GM21390 (cell line): Measurements from ENCODE around the gene LYSMD3.
A peak's percentile ranks its signal among the peaks of the same experiment; 100 is the strongest.

Source experiments
- ATAC-seq: cut with Tn5 transposase; IDR thresholded peaks from one replicate; pipeline ENCODE4 v1.9.1; 2021; ENCODE audit not compliant: unreplicated experiment

The LYSMD3 gene

DNA sequence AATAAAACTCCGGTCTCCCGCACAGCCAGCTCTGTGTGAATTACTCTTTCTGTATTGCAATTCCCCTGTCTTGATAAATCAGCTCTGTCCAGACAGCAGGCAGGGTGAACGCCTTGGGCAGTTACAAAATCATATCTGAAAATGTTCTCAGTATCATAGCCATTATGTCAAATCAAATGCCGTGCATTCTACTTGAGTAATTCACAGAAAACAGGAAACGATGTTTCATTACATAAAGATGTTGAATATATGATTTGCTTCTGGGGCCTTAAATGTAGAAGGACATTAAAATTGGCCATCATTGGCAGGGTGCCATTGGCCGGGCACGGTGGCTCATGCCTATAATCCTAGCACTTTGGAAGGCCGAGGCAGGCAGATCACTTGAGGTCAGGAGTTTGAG is 46.2 kb downstream of the LYSMD3 start:
- no peak for ATAC-seq

DNA sequence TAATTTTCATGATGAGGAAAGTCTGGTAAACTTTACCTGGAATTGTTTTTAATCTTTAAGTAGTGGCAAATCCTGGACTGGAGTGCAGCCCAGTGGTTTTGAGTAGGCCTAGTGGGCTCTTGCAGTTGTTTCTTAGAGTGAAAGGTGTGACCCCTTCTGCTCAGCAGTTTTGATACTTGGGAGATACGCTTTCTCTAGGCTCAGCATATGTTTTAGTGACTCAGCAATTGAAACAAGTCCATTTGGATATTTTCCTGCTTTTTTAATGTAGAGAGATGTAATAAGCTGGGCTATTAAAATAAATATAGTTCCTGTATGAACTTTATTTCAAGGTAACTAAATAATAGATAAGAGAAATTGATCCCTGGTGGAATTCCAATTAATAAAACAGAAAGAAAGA is 48.7 kb downstream of the LYSMD3 start:
- no peak for ATAC-seq

DNA sequence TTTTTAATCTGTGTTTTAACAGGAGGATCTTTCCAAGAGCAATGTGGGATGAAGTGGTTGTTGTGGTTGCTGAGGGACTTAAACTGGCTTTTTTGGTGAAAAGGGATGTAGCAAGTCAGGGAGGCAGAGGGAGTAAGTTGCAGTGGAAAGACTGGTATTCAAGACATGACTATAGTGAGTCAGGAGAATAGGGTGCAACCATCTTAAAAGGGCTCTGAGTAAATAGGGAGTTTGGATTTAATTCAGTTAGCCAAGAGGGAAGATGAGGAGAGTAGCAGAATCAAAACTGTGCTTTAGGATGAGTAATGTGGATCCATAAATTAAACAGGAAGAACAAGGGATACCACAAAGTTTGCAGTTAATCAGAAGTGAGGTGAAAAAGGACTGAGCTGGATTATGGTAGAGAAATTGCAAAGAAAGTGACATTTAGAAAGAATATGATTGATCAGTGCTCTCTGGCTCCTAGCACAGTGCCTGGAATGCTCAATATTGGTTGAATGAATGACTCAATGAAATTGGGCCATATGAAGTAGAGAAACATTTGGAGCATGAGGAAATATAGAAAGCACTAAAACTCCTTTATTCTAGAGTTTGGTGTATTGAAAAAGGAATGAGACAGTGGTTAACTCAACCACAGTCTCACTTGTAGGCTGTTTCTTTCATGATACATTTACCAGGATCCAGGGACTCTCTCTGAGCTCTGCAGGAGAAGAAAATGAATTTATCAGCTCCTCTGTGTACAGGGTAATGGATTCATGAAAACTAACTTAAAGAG is 49.6 kb downstream of the LYSMD3 start:
- ATAC-seq, result no peak

DNA sequence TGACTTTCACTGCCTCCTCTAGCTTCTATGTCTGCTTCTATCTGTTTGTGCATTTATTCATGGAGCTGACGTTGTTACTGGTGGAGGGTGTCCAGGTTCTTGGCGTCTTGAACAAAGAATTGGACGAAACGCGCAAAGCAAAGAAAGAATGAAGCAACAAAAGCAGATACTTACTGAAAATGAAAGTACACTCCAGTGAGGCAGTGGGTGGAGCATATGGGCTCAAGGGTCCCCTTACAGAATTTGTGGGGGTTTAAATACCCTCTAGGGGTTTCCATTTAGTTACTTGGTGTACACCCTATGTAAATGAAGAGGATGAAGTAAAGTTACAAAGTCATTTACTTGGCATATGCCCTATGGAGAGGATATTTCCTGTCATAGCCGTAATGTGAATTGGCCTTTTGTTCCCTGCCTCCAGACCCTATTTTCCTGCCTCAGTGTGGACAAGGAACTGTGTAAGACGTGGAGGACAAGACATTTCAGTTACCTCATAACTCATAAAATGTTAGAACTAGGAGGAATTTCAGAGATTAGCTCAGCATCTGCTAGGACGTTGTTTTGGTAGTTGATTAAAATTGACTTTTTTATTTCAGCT is 51.7 kb downstream of the LYSMD3 start:
- ATAC-seq, result no peak

DNA sequence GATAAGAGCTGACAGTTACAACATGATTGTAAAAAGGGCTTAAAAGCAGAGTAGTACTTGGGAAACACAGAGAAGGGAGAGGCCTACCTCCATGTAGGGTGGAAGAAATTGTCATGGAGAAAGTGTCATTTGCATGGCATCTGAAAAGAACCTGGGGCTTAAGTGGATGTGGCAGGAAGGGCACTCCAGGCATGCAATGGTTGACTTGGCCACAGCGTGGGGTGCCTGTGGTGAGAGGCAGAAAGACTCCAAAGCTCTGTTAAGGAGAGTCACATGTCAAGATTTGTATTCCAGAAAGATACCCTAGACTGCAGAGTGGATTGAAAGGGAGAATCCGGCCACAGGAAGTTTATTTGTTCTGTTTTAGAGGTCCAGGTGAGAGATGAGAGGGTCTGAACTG is 52.3 kb downstream of the LYSMD3 start:
- no peak for ATAC-seq

DNA sequence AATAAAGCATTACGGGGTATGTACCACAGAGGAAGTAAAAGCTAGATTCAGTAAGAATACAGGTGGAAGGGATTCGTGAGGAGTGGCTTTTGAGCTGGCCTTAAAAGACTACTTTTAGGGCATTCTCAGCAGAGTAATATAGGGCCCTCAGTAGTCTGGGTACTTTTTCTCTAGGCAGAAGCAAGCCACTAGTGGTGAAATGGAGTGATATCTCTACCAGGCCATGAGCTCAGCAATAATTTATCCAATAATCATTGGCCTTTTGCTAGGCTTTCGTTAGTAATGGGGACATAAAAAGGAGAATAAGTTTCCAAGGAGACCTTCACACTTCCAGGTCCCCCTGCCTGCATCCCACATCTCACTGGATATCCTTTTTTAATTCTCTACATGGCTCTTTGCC is 53.0 kb downstream of the LYSMD3 start:
- ATAC-seq, result no peak

DNA sequence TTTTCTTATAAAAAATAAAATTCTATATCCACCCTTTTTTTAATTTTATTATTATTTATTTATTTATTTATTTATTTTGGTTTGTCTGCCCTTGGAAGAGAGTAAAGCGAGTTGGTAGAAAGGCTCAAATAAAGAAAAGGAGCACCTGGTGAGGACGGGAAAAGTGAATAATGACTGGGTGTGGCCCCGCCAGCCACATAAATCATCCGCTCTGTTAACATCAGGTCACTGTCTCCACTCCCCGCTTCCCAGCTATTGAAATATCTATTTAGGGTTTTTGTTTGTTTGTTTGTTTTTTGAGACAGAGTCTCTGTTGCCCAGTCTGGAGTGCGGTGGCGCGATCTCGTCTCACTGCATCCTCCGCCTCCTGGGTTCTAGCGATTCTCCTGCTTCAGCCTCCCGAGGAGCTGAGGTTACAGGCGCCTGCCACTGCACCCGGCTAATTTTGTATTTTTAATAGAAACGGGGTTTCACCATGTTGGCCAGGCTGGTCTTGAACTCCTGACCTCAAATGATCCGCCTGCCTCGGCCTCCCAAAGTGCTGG is 53.9 kb downstream of the LYSMD3 start:
- no peak for ATAC-seq

DNA sequence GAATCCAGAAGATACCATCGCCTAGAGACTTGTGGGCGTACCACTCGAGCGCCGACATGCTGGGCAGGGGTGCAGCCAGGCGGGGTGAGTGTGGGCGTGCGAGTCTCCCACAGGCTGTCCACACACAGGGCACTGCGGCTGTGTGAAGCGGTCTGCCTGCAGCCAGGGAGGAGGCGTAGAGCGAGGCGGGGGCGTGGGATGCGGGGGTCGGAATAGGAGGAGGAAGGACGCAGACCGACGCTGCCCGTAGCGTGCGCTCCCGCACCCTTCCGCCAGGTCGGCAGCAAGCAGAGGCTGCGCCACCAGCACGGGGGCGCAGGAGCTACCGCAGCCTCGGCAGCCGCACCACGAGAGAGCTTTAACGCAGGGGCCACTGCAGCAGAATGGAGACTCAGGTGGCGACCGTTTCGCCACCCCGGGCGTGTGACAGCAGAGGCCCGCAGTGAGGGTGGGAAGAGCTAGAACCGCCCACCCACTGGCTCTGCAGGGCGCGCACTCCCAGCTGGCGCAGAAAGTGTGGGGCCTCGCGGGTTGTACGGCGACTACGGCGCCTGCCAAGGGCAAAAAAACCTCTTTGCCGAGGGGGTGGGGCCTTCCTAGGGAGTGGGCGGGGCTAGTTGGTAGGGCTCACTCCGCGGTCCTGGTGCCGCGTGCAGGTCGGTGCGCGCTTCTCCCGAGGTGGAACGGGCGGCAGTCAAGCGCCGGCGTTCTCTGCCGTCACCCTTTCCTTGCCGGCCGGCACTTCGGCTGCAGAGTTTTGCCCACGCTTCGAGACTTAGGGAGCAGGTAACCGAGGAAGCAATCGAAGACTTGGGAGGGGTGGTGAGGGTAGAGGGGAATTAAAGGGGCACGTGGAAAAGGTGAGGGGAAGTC is 54.9 kb downstream of the LYSMD3 start, which contains the start of the genes MBLAC2 and POLR3G:
Gene MBLAC2, minus strand, starts transcription at position 537 of the 873 bp plus-strand sequence. Its CDS starts 479 bp downstream, at position 58.
Gene POLR3G, plus strand, starts transcription at position 630 of the 873 bp plus-strand sequence. CDS start 10,704 bp downstream, outside the sequence.
- ATAC-seq, result peak; percentile 87

DNA sequence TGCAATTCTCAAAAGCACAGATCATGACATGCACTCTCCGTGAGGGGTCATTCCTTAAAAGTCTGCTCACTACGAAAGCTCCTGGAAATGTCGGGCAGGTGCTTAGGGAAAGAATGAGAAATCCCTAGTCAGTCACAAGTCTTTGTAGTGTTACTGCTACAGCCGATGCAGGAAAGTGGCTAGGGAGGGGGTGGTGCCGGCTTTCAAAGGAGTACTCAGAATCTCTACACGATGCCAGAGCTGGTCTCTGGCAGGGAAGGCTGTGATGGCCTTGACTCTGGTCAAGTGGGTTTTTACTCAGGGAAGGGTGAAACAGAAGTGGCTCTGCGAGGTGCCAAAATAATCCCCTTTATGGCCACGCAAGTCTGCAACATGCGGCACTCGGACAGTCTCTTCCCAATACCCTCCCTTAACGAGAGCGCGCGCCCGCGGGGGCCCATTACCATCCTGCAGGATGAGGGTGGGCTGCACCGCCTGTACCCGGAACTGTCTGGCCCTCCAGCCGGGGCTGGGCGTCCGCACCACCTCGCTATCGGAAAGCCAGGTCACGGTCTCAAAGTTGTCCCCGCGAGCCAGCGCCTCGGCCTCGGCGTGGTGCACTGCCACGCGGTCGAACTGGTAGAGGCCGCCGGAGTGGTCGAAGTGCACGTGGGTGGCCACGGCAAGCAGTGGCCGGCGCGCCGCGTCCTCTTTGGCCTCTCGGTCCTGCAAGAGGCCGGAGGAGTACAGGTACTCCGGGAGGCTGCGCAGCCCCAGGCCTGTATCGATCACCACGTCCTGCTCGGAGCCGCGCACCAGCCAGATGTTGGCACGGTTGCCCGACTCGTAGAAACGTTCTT is 55.8 kb downstream of the LYSMD3 start:
- peak; percentile 19 for ATAC-seq

DNA sequence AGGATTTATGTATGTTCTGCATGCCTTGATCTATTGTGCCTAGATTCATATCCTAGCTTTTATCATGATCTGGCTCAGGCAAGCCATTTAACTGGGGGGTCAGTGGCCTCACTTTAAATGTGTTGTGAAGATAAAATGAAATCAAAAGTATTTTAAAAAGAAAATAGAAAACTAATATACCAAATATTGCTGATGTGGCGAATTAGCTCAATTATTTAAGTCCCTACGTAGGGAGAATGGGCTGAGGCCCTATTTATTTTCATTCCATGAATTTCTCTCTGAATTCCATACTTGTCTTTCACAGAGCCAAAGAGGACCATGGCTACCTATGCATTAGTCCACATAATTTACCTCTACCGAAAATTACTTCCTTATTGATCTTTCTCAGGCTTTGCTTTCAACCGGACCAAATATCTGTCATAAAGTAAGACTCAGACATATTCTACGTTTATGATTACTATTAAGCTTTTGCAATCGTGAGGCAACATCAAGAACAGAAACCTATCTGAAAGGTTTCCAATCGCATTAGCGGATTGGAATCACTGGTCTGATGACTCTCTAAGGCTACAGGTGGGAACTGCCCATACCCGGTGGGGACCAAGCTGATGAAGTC is 56.5 kb downstream of the LYSMD3 start:
- ATAC-seq, result peak; percentile 4
